Progenitor cell of endocrine pancreas (in vitro differentiated cells): ENCODE results near the gene GRIK3. TPM values are rescaled to one million over a fixed set of nuclear protein-coding genes. Genes with fewer than 3 reads are reported as not detected.

ENCODE experiments used
- DNase-seq: peaks from one replicate; pipeline ENCODE4 v3.0.0; 2021; ENCODE audit warnings: low spot score; ENCODE audit not compliant: unreplicated experiment
- H3K27ac Mint-ChIP-seq: 2 replicates; pipeline ENCODE4 v1.8.0; 2021; ENCODE audit warnings: mild to moderate bottlenecking, moderate library complexity, mixed read lengths
- H3K27me3 Mint-ChIP-seq: 2 replicates; pipeline ENCODE4 v1.8.0; 2021; ENCODE audit warnings: mixed read lengths
- H3K36me3 Mint-ChIP-seq: 2 replicates; pipeline ENCODE4 v1.8.0; 2022; ENCODE audit warnings: mixed read lengths; ENCODE audit not compliant: insufficient read depth
- H3K4me1 Mint-ChIP-seq: 2 replicates; pipeline ENCODE4 v1.8.0; 2021; ENCODE audit warnings: low read depth, mixed read lengths
- H3K4me3 Mint-ChIP-seq: 2 replicates; pipeline ENCODE4 v1.8.0; 2021; ENCODE audit warnings: low read depth, mild to moderate bottlenecking, moderate library complexity, mixed read lengths
- H3K9me3 Mint-ChIP-seq: 2 replicates; pipeline ENCODE4 v1.8.0; 2021; ENCODE audit warnings: low read depth, mixed read lengths
- CTCF ChIP-seq: fragments of 200-600 bp; sonication (generic); IDR thresholded peaks from one replicate; pipeline ENCODE4 v1.5.0; 2021; ENCODE audit warnings: antibody characterized with exemption, mild to moderate bottlenecking; ENCODE audit not compliant: unreplicated experiment
- total RNA-seq: library from RNA; stranded (reverse); gene quantifications from 2 replicates; pipeline ENCODE4 v1.2.1, GENCODE V29; 2021

GRIK3 gene
- total RNA-seq, 1 donor from 2014 or later = 0.41 TPM

GRCh38 chr1:36863500-36863899 is 170.8 kb downstream of the GRIK3 start:
- no peaks in the 10 kb centered on the region for H3K9me3 Mint-ChIP-seq
- no peak overlapping the region for H3K4me3 Mint-ChIP-seq
- no peaks in the 10 kb centered on the region for H3K4me1 Mint-ChIP-seq
- DNase-seq = no peak
- no peak overlapping the region for H3K27ac Mint-ChIP-seq
- H3K36me3 Mint-ChIP-seq = no peaks in the 10 kb centered on the region
- TF ChIP-seq CTCF = no peak
- peaks cover 18% of the 10 kb centered on the region for H3K27me3 Mint-ChIP-seq

GRCh38 chr1:36863061-36863460 is 171.3 kb downstream of the GRIK3 start:
- no peaks in the 10 kb centered on the region for H3K9me3 Mint-ChIP-seq

DNA sequence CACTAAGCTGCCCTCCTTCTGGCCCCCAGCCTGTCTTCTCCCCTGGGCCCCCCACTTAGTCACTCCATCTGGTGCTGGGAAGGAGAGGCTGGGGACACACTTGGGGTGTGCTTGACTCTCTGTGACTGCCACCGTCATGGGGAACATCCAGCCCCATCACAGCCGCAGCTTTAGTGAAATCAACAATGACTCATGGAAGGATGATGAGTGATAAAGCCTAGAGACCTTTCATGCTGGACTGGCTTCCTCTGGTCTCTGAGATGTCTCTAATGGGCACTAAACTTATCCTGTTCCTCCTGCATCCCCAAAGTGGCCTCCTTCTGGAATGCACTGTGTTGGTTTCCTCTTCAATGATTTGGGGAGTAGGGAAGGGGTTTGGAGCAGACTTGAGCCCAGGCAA is 172.9 kb downstream of the GRIK3 start:
- Mint-ChIP-seq H3K27ac (no peak overlapping the region), H3K27me3 (peaks cover 28% of the 10 kb centered on the region), H3K4me3 (no peak overlapping the region), H3K4me1 (peaks cover 5% of the 10 kb centered on the region), H3K36me3 (no peaks in the 10 kb centered on the region), H3K9me3 (no peaks in the 10 kb centered on the region)
- no peak for DNase-seq
- TF ChIP-seq CTCF = no peak

More at GRCh38 chr1:36863061-36863460, 171.3 kb downstream of the GRIK3 start:
- H3K4me3 Mint-ChIP-seq = no peak overlapping the region
- no peaks in the 10 kb centered on the region for H3K36me3 Mint-ChIP-seq
- peaks cover under 1% of the 10 kb centered on the region for H3K4me1 Mint-ChIP-seq
- DNase-seq = no peak
- H3K27ac Mint-ChIP-seq = no peak overlapping the region
- TF ChIP-seq CTCF = no peak
- peaks cover 18% of the 10 kb centered on the region for H3K27me3 Mint-ChIP-seq

DNA sequence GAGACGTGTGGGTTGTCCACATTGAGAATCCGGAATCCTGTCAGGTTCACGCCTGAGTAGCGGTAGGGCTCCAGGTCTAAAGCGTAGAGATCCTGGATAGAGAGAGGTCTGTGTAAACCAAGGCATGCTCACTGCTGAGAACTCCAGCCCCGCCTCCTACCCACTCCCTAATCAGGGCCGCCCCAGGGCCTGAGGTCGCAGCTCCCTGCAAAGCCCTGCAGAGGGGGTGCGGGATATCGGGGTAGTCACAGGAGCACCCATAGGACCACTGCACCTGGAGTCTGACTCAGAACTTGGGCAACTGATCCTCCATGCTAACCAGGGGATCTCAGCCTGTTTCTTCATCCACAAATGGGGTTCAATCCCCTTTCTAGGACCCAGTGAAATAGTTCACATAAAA is 174.4 kb downstream of the GRIK3 start:
- Mint-ChIP-seq H3K4me3 (no peak overlapping the region), H3K27me3 (peaks cover 34% of the 10 kb centered on the region), H3K27ac (no peak overlapping the region), H3K4me1 (peaks cover 5% of the 10 kb centered on the region), H3K36me3 (no peaks in the 10 kb centered on the region), H3K9me3 (no peaks in the 10 kb centered on the region)
- no peak for DNase-seq
- no peak for TF ChIP-seq CTCF

DNA sequence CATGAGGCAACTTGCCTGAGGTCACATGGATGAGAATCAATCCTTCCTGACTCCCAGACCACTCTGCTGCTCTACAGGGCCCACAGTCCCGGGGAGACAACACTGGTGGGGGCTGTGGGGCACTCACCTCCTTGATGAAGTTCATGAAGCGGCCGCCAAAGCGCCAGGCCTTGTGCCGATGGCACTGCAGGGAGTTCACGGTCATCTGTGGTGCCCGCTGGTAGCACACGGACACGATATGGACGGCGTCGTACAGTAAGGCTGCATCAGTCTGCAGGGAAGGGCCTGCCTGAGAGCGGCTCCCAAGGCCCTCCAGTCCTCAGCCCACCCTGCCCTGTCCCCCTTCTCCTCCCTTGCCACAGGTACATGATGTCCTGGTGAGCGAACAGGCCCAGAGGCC is 175.3 kb downstream of the GRIK3 start:
- Mint-ChIP-seq H3K4me1 (peaks cover 5% of the 10 kb centered on the region), H3K9me3 (no peaks in the 10 kb centered on the region), H3K4me3 (no peak overlapping the region), H3K27me3 (peaks cover 40% of the 10 kb centered on the region), H3K36me3 (no peaks in the 10 kb centered on the region), H3K27ac (no peak overlapping the region)
- no peak for DNase-seq
- no peak for TF ChIP-seq CTCF

DNA sequence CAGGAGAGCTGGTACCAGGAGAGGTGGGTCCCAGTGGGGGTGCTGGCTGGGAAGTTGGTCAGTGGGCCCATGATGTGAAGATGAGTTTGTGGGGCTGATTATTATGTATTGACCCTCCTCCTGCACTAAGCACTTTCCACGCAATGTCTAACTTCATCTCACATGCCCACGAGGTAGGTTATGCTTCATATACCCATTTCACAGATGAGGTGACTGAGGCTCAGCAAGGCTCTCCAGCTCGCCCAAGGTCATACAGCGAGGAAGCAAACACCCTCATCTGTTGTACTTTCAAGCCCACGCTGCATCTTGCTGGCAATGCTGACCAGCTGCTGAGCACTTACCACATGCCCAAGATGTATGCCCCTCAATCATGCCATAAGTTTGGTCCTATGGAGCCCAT is 175.8 kb downstream of the GRIK3 start:
- H3K27me3 Mint-ChIP-seq = peaks cover 40% of the 10 kb centered on the region
- no peak overlapping the region for H3K4me3 Mint-ChIP-seq

More for the DNA sequence above, 175.8 kb downstream of the GRIK3 start:
- Mint-ChIP-seq H3K36me3 (no peaks in the 10 kb centered on the region), H3K4me1 (peaks cover 5% of the 10 kb centered on the region), H3K9me3 (no peaks in the 10 kb centered on the region), H3K27ac (no peak overlapping the region)
- DNase-seq = no peak
- no peak for TF ChIP-seq CTCF
